OCI-LY3 (cell line): ENCODE measurements around the gene IDS.
"Not testable (repeated sequence)": the region's sequence is repeated elsewhere in the genome, so short reads cannot be mapped to it uniquely, and the experiment has no call there.

Source experiments
- CTCF ChIP-seq: fragments of 200-600, 300-600 bp; sonication (generic); IDR thresholded peaks from 2 replicates; pipeline ENCODE4 v1.5.1; 2014; ENCODE audit warnings: antibody characterized with exemption, low read length, low read depth
- EZH2phosphoT487 ChIP-seq: fragments of 200-600 bp; shearing (Covaris generic); IDR thresholded peaks from 2 replicates; pipeline ENCODE4 v1.6.1; 2018; ENCODE audit warnings: antibody characterized with exemption, mixed run types, low read depth

GRCh38 chrX:149549701-149550100 lies 44.6 kb upstream of the IDS start, which contains the start of gene HSFX3:
- TF ChIP-seq CTCF, EZH2phosphoT487: not testable (repeated sequence)
